Measurements from ENCODE around the gene TASP1. TPM values are rescaled to one million over a fixed set of nuclear protein-coding genes. Genes with fewer than 3 reads are reported as not detected.

TASP1 gene
- total and polyA plus RNA-seq, 4 donors: 2.5 to 10.0 (median 4.7) TPM

GRCh38 chr20:13554706-13555105, 84.0 kb downstream of the TASP1 start:
- no peaks in the 10 kb centered on the region for H3K9me3 ChIP-seq (ENCODE audit: control insufficient read depth in 4 of 4, low read length in 3 of 4)
- H3K4me1 ChIP-seq (ENCODE audit: control insufficient read depth in 4 of 4, insufficient read depth in 4 of 4, low read length in 3 of 4): peaks cover 0 to 6% (median 0%) of the 10 kb centered on the region in 4 donors
- H3K4me3 ChIP-seq (ENCODE audit: low read depth in 1 of 3, low read length in 3 of 3): no peak overlapping the region
- no peak overlapping the region for H3K27ac ChIP-seq (ENCODE audit: low read depth in 1 of 2, low read length in 2 of 2)
- DNase-seq (ENCODE audit: low spot score): no peak
- no peaks in the 10 kb centered on the region for H3K36me3 ChIP-seq (ENCODE audit: control insufficient read depth in 4 of 4, insufficient read depth in 3 of 4, low read depth in 1 of 4, low read length in 3 of 4)
- TF ChIP-seq JUND (IDR thresholded peaks at IDR 0.05) (no peak), HNF4A (conservative IDR thresholded peaks at IDR 0.05) (no peak)
- WGBS: 97% methylated on average over 1 of the region's 1 CpG
- no peaks in the 10 kb centered on the region for H3K27me3 ChIP-seq (ENCODE audit: control insufficient read depth in 4 of 4, insufficient read depth in 4 of 4, low read length in 3 of 4)
- no peak overlapping the region for H3K9ac ChIP-seq (ENCODE audit: low read depth in 1 of 2, low read length in 2 of 2)

- 64% methylated on average over 3 of the region's 3 CpGs for WGBS
- H3K4me1 ChIP-seq (ENCODE audit: control insufficient read depth in 4 of 4, insufficient read depth in 4 of 4, low read length in 3 of 4): peaks cover 0 to 6% (median 0%) of the 10 kb centered on the region in 4 donors
- H3K27ac ChIP-seq (ENCODE audit: low read depth in 1 of 2, low read length in 2 of 2): no peak overlapping the region
- H3K9ac ChIP-seq (ENCODE audit: low read depth in 1 of 2, low read length in 2 of 2): no peak overlapping the region
- TF ChIP-seq JUND (IDR thresholded peaks at IDR 0.05) (no peak), CTCF (IDR thresholded peaks at IDR 0.05; ENCODE audit: low read depth, low read length, missing input control) (no peak), NR2F2 (IDR thresholded peaks at IDR 0.05) (no peak), GABPA (IDR thresholded peaks at IDR 0.05 in 1 of 2, conservative IDR thresholded peaks at IDR 0.05 in 1 of 2) (no peak), FOXA1 (IDR thresholded peaks at IDR 0.05) (no peak), EGR1 (IDR thresholded peaks at IDR 0.05; ENCODE audit: low read depth in 2 of 2) (no peak), HNF4G (IDR thresholded peaks at IDR 0.05) (no peak), HNF4A (conservative IDR thresholded peaks at IDR 0.05) (no peak), SP1 (IDR thresholded peaks at IDR 0.05) (no peak), TAF1 (conservative IDR thresholded peaks at IDR 0.05) (no peak)
- no peaks in the 10 kb centered on the region for H3K9me3 ChIP-seq (ENCODE audit: control insufficient read depth in 4 of 4, low read length in 3 of 4)
- no peak for DNase-seq (ENCODE audit: low spot score)
- H3K36me3 ChIP-seq (ENCODE audit: control insufficient read depth in 4 of 4, insufficient read depth in 3 of 4, low read depth in 1 of 4, low read length in 3 of 4): no peaks in the 10 kb centered on the region
- no peak overlapping the region for H3K4me3 ChIP-seq (ENCODE audit: low read depth in 1 of 3, low read length in 3 of 3)
- H3K27me3 ChIP-seq (ENCODE audit: control insufficient read depth in 4 of 4, insufficient read depth in 4 of 4, low read length in 3 of 4): no peaks in the 10 kb centered on the region
These were observed 84.7 kb downstream of the TASP1 start for GRCh38 chr20:13554076-13554475.

- peaks cover 0 to 6% (median 0%) of the 10 kb centered on the region in 4 donors for H3K4me1 ChIP-seq (ENCODE audit: control insufficient read depth in 4 of 4, insufficient read depth in 4 of 4, low read length in 3 of 4)
- DNase-seq (ENCODE audit: low spot score): no peak
- H3K27me3 ChIP-seq (ENCODE audit: control insufficient read depth in 4 of 4, insufficient read depth in 4 of 4, low read length in 3 of 4): no peaks in the 10 kb centered on the region
- H3K9ac ChIP-seq (ENCODE audit: low read depth in 1 of 2, low read length in 2 of 2): no peak overlapping the region
- no peak overlapping the region for H3K4me3 ChIP-seq (ENCODE audit: low read depth in 1 of 3, low read length in 3 of 3)
- 93% methylated on average over 5 of the region's 5 CpGs for WGBS
- peaks cover 0 to 2% (median 0%) of the 10 kb centered on the region in 4 donors for H3K36me3 ChIP-seq (ENCODE audit: control insufficient read depth in 4 of 4, insufficient read depth in 3 of 4, low read depth in 1 of 4, low read length in 3 of 4)
- no peaks in the 10 kb centered on the region for H3K9me3 ChIP-seq (ENCODE audit: control insufficient read depth in 4 of 4, low read length in 3 of 4)
- TF ChIP-seq RAD21 (IDR thresholded peaks at IDR 0.05) (no peak), ZBTB33 (IDR thresholded peaks at IDR 0.05) (no peak), JUND (IDR thresholded peaks at IDR 0.05) (no peak), HNF4A (conservative IDR thresholded peaks at IDR 0.05) (no peak), SP1 (IDR thresholded peaks at IDR 0.05) (no peak), FOXA2 (IDR thresholded peaks at IDR 0.05) (no peak), CTCF (IDR thresholded peaks at IDR 0.05; ENCODE audit: low read depth, low read length, missing input control) (no peak)
- no peak overlapping the region for H3K27ac ChIP-seq (ENCODE audit: low read depth in 1 of 2, low read length in 2 of 2)
These were observed 86.7 kb downstream of the TASP1 start for GRCh38 chr20:13552061-13552460.
